K562 (cell line): ENCODE measurements around the gene INSIG1. TPM values are rescaled to one million over a fixed set of nuclear protein-coding genes. Genes with fewer than 3 reads are reported as not detected.
A peak's percentile ranks its signal among the peaks of the same experiment; 100 is the strongest.

Experiments
- ATAC-seq: fragments of 200-7000 bp; cut with Tn5 transposase; 3 replicates; pipeline ENCODE4 v1.9.1; 2020; ENCODE audit warnings: moderate library complexity
- BruUV-seq: library from RNA; stranded (reverse); fragments of 400-500 nt; replicated peaks from 2 replicates; lab custom pipeline; 2021; lab: Mats Ljungman, UMichigan
- CTCF ChIA-PET: fragments of 300-600 bp; formaldehyde crosslinking; extraction: SDS; loops from one replicate; lab custom pipeline; 2021; ENCODE audit warnings: low intra/inter-chr PET ratio; lab: Yijun Ruan, JAX
- POLR2A ChIA-PET: fragments of 300-600, 350-650 bp; sonication (Branson Sonifier 250); formaldehyde crosslinking; extraction: SDS; loops from one replicate; lab custom pipeline; 2021; ENCODE audit warnings: antibody characterized with exemption, inconsistent platforms; lab: Yijun Ruan, JAX
- DNase-seq, 4 experiments: peaks; one replicate each; pipeline versions ENCODE4 v3.0.0 to v3.0.0-alpha.2; 2011 to 2018; ENCODE audit warnings: low spot score in 3 of 4, mixed read lengths in 3 of 4; ENCODE audit errors: extremely low read depth in 1 of 4
- FAIRE-seq: peaks from 2 replicates; lab custom pipeline; 2011; peaks lifted over from hg19 to GRCh38; lab: Jason Lieb, UNC
- H2AFZ ChIP-seq: 2 replicates; pipeline ENCODE4 v1.6.0; 2011; ENCODE audit warnings: low read depth, low read length, control low read depth, inconsistent platforms
- H3K27ac ChIP-seq: fragments of 200-600 bp; 3 replicates; pipeline ENCODE4 v1.8.0; 2011; ENCODE audit warnings: low read depth, mild to moderate bottlenecking, control low read depth, inconsistent platforms, low read length, moderate library complexity, mixed read lengths; ENCODE audit errors: extremely low read depth
- H3K27me3 ChIP-seq, 2 experiments: fragments of 300-600 bp in 1 of 2; 2 replicates in 1 of 2; 3 replicates in 1 of 2; pipeline versions ENCODE4 v1.6.0 to v1.8.0; 2011; ENCODE audit warnings: inconsistent platforms in 2 of 2, low read length in 2 of 2, mild to moderate bottlenecking in 1 of 2, mixed read lengths in 1 of 2, moderate library complexity in 1 of 2; ENCODE audit not compliant: control insufficient read depth in 2 of 2, insufficient read depth in 2 of 2
- H3K36me3 ChIP-seq: fragments of 300-600 bp; 3 replicates; pipeline ENCODE4 v1.8.0; 2011; ENCODE audit warnings: mild to moderate bottlenecking, low read length, inconsistent platforms; ENCODE audit not compliant: control insufficient read depth, insufficient read depth
- H3K4me1 ChIP-seq, 2 experiments: fragments of 200-600 bp in 1 of 2; replicated peaks in 1 of 2; 2 replicates in 1 of 2; 3 replicates in 1 of 2; pipeline versions ENCODE4 v1.5.1 to v1.8.0; 2011; ENCODE audit warnings: inconsistent platforms in 2 of 2, low read length in 2 of 2, mild to moderate bottlenecking in 1 of 2, mixed read lengths in 1 of 2, moderate library complexity in 1 of 2; ENCODE audit not compliant: control insufficient read depth in 2 of 2, insufficient read depth in 2 of 2
- H3K4me2 ChIP-seq: 2 replicates; pipeline ENCODE4 v1.6.1; 2011; ENCODE audit warnings: low read length, control low read depth, inconsistent platforms, mixed read lengths; ENCODE audit not compliant: insufficient read depth
- H3K4me3 ChIP-seq: fragments of 200-600 bp; sonication (generic), shearing (Covaris generic); 2 replicates; pipeline ENCODE4 v1.5.1; 2016; ENCODE audit warnings: control low read depth, inconsistent platforms
- H3K79me2 ChIP-seq: fragments of 200-600 bp; 3 replicates; pipeline ENCODE4 v1.8.0; 2011; ENCODE audit warnings: low read length, inconsistent platforms; ENCODE audit not compliant: control insufficient read depth, insufficient read depth
- H3K9ac ChIP-seq, 2 experiments: 2 replicates each; pipeline versions ENCODE4 v1.6.0 to v1.6.1; 2011; ENCODE audit warnings: low read depth in 2 of 2, low read length in 2 of 2, control low read depth in 1 of 2, inconsistent platforms in 1 of 2, mild to moderate bottlenecking in 1 of 2, mixed read lengths in 1 of 2; ENCODE audit not compliant: insufficient read depth in 1 of 2
- H3K9me1 ChIP-seq: one replicate; pipeline ENCODE4 v1.6.0; 2011; ENCODE audit warnings: inconsistent platforms, mild to moderate bottlenecking, low read length, moderate library complexity; ENCODE audit not compliant: control insufficient read depth, insufficient read depth
- H3K9me3 ChIP-seq: replicated peaks from 2 replicates; pipeline ENCODE4 v1.5.1; 2011; ENCODE audit warnings: low read depth, low read length, inconsistent platforms; ENCODE audit not compliant: control insufficient read depth, insufficient read depth
- H4K20me1 ChIP-seq: replicated peaks from 2 replicates; pipeline ENCODE4 v1.6.1; 2011; ENCODE audit warnings: low read length, inconsistent platforms, mixed read lengths; ENCODE audit not compliant: control insufficient read depth, insufficient read depth
- CBFB ChIP-seq: sonication (generic); formaldehyde crosslinking; IDR thresholded peaks from 2 replicates; pipeline ENCODE4 v1.4.0; 2020; ENCODE audit warnings: mild to moderate bottlenecking, missing genetic modification reagents
- ILF3 ChIP-seq: fragments of 450-650 bp; IDR thresholded peaks from 2 replicates; pipeline ENCODE4 v1.6.1; 2018; ENCODE audit warnings: antibody characterized with exemption, mild to moderate bottlenecking, moderate library complexity, borderline replicate concordance
- KLF10 ChIP-seq: fragments of 250-450 bp; sonication (Bioruptor Pico); IDR thresholded peaks from 2 replicates; pipeline ENCODE4 v1.6.1; 2021; ENCODE audit warnings: matching md5 sums
- NFIC ChIP-seq: fragments of 450-650 bp; IDR thresholded peaks from 2 replicates; pipeline ENCODE4 v1.6.1; 2017; ENCODE audit warnings: mild to moderate bottlenecking, inconsistent platforms
- NFIX ChIP-seq: fragments of 250-450 bp; sonication (Bioruptor Pico); IDR thresholded peaks from 2 replicates; pipeline ENCODE4 v1.4.0; 2020; ENCODE audit warnings: low read depth, mild to moderate bottlenecking, moderate library complexity
- PML ChIP-seq: IDR thresholded peaks from 2 replicates; pipeline ENCODE4 v1.6.1; 2012; ENCODE audit warnings: low read length, inconsistent platforms
- POLR2AphosphoS5 ChIP-seq: IDR thresholded peaks from 2 replicates; pipeline ENCODE4 v1.6.1; 2011; ENCODE audit warnings: mild to moderate bottlenecking, low read depth, low read length, moderate library complexity; ENCODE audit not compliant: control insufficient read depth, insufficient read depth
- SUPT5H ChIP-seq: fragments of 450-650 bp; IDR thresholded peaks from 2 replicates; pipeline ENCODE4 v1.6.1; 2016
- ZNF174 ChIP-seq: fragments of 250-450 bp; sonication (Bioruptor Pico); IDR thresholded peaks from 2 replicates; pipeline ENCODE4 v1.4.0; 2020; ENCODE audit warnings: mild to moderate bottlenecking
- WGBS: fragments of 100-300 bp; shearing (Covaris generic); methylation state at CpG from one replicate; pipeline ENCODE4 v1.1.6; 2016; ENCODE audit warnings: low coverage, mixed read lengths; ENCODE audit not compliant: insufficient coverage; ENCODE audit errors: missing lambda C conversion rate; 5-methylcytosine and 5-hydroxymethylcytosine counted together
- in situ Hi-C: fragments of 300-500 bp; cut with MboI; formaldehyde crosslinking; loops from 4 replicates; pipeline ENCODE4 v1.15.0; 2018; ENCODE audit warnings: inconsistent platforms, mixed read lengths
- intact Hi-C: fragments of 100-400 bp; cut with micrococcal nuclease; formaldehyde crosslinking; loops from 2 replicates; pipeline ENCODE4 v1.14.2; 2022
- polyA plus RNA-seq, 8 experiments: library from polyadenylated mRNA; depleted of rRNA in 4 of 8; stranded (reverse) in 5 of 8; unstranded in 3 of 8; fragments of >200 nt; fragmentation: Nextera tagmentation in 2 of 8; fragmentation: Illumina TruSeq in 1 of 8; extraction: Ambion mirVana in 2 of 8; extraction: Trizol in 1 of 8; gene quantifications; 2 replicates each; pipeline versions ENCODE4 v1.2.1 to v1.2.3, GENCODE V29; 2011 to 2014; ENCODE audit warnings: inconsistent platforms in 1 of 8, missing spikeins in 1 of 8
- total RNA-seq, 7 experiments: library from RNA; depleted of rRNA in 6 of 7; stranded (reverse); fragments of >200 nt in 6 of 7; fragmentation: Illumina TruSeq in 2 of 7; extraction: Trizol in 2 of 7; gene quantifications; 2 replicates each; pipeline versions ENCODE4 v1.2.1 to v1.2.3, GENCODE V29; 2011 to 2021; ENCODE audit warnings: low replicate concordance in 1 of 7
- TF ChIP-seq, protein P1 (sequence below): sonication (generic); formaldehyde crosslinking; IDR thresholded peaks from 2 replicates; pipeline ENCODE4 v1.8.1; 2022; ENCODE audit warnings: missing genetic modification reagents
- TF ChIP-seq, protein P2 (sequence below): sonication (generic); formaldehyde crosslinking; IDR thresholded peaks from 2 replicates; pipeline ENCODE4 v1.8.1; 2023; ENCODE audit warnings: mild to moderate bottlenecking, missing genetic modification reagents
- TF ChIP-seq, protein P3 (sequence below), 2 experiments: IDR thresholded peaks; 2 replicates each; pipeline ENCODE4 v1.6.1; 2011; ENCODE audit warnings: borderline replicate concordance in 1 of 2, control low read depth in 1 of 2, low read depth in 1 of 2, low read length in 1 of 2, mild to moderate bottlenecking in 1 of 2, mixed read lengths in 1 of 2, moderate library complexity in 1 of 2; ENCODE audit not compliant: insufficient read depth in 1 of 2, insufficient read length in 1 of 2, poor library complexity in 1 of 2, severe bottlenecking in 1 of 2; ENCODE audit errors: extremely low read depth in 1 of 2

INSIG1 gene
- total and polyA plus RNA-seq, 9 of the 15 experiments (the other 6 are each of a cell fraction or from before 2014, with no cell fraction given) = 57.1 to 787 (median 238) TPM

DNA sequence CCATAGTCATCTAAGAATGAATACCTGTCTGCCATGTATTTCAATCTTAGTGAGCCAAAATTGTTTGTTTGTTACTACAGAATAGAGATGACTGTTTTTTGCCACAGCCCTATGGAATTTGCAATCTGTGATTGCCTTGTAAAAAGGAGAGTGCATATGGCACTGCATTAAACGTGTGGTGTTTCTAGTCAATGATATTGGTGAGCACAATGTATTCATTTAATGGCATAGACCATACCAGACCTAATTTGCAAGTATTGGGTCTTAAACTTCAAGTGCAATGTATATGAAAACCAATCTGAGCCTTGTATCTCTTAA is 11.3 kb downstream of the INSIG1 start (continued):
- TF ChIP-seq, protein P1, sequence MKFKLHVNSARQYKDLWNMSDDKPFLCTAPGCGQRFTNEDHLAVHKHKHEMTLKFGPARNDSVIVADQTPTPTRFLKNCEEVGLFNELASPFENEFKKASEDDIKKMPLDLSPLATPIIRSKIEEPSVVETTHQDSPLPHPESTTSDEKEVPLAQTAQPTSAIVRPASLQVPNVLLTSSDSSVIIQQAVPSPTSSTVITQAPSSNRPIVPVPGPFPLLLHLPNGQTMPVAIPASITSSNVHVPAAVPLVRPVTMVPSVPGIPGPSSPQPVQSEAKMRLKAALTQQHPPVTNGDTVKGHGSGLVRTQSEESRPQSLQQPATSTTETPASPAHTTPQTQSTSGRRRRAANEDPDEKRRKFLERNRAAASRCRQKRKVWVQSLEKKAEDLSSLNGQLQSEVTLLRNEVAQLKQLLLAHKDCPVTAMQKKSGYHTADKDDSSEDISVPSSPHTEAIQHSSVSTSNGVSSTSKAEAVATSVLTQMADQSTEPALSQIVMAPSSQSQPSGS = no peak
- TF ChIP-seq SUPT5H = 0 out of 2 replicates have a peak, but pooled peaks have one; percentile 54
- no peak for TF ChIP-seq ZNF174
- TF ChIP-seq NFIX (CRISPR knock-in tag) = no peak
- TF ChIP-seq PML = 0 out of 2 replicates have a peak, but pooled peaks have one; percentile 25
- TF ChIP-seq CBFB (CRISPR knock-in tag) = no peak

DNA sequence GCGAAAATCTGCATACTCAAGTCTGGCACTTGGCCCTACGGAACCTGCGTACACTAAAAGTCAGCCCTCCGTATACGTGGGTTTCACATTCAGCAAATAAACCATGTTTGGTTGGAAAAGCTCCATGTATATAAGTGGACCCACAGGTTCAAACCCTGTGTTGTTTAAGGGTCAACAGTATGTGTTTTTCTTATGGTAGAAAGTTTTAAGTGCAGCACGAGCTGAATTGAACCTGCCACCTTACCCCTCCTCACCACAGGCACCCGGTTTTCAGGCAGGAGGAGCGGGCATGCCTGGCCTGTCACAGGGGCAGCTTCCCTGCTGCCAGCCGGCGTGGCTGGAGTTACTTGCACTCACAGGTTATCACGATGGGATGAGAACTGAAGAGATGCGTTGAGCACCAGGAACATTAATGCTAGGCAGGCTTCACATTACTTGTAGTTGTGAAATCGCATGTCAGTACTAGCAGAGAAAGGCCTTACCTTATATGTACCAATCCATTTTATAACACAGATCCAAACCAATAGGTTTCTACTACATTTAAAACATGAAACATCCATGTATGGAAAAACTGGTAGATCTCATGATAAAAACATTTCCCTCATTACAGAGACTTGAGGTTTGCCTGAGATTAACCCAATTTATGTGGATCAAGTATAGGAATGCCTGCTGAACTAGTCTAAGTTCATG is 12.9 kb downstream of the INSIG1 start:
- POLR2A ChIA-PET = interaction anchor here (1.4 to 1.5 kb wide), 2 partner anchors 13 kb away, joined by 4 to 9 read pairs; partner anchors contain the start of gene INSIG1
- in situ Hi-C loops = no loop called here
- FAIRE-seq = no peak
- TF ChIP-seq SUPT5H (peak; percentile 86), POLR2AphosphoS5 (peak; percentile 81; the same call in 1 of the 2 replicates), ILF3 (peak; percentile 93; the same call in 1 of the 2 replicates), NFIC (peak; percentile 23; the same call in 1 of the 2 replicates), KLF10 (CRISPR knock-in tag) (peak; percentile 14; the same call in 1 of the 2 replicates)
- TF ChIP-seq, protein P2, sequence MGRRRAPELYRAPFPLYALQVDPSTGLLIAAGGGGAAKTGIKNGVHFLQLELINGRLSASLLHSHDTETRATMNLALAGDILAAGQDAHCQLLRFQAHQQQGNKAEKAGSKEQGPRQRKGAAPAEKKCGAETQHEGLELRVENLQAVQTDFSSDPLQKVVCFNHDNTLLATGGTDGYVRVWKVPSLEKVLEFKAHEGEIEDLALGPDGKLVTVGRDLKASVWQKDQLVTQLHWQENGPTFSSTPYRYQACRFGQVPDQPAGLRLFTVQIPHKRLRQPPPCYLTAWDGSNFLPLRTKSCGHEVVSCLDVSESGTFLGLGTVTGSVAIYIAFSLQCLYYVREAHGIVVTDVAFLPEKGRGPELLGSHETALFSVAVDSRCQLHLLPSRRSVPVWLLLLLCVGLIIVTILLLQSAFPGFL (CRISPR knock-in tag) = peak; percentile 59; the same call in 1 of the 2 replicates
- TF ChIP-seq, protein P3, sequence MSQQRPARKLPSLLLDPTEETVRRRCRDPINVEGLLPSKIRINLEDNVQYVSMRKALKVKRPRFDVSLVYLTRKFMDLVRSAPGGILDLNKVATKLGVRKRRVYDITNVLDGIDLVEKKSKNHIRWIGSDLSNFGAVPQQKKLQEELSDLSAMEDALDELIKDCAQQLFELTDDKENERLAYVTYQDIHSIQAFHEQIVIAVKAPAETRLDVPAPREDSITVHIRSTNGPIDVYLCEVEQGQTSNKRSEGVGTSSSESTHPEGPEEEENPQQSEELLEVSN (IDR thresholded peaks at IDR 0.05; ENCODE audit: borderline replicate concordance in 1 of 2, extremely low read depth in 1 of 2, insufficient read depth in 1 of 2, insufficient read length in 1 of 2, low read depth in 1 of 2, low read length in 1 of 2, poor library complexity in 1 of 2, severe bottlenecking in 1 of 2) = no peak

More for the DNA sequence above, 12.9 kb downstream of the INSIG1 start:
- Histone ChIP-seq H3K79me2 (peaks cover 2% of the 10 kb centered on the region; the same call in 1 of the 3 replicates), H4K20me1 (peaks cover 23% of the 10 kb centered on the region), H3K36me3 (peaks cover 51% of the 10 kb centered on the region), H3K9me3 (no peaks in the 10 kb centered on the region), H3K27ac (no peak overlapping the region), H3K4me1 (0 out of 5 replicates have a peak, but pooled peaks cover 1 to 2% of the 10 kb centered on the region in 2 experiments), H3K27me3 (peaks cover 3 to 18% of the 10 kb centered on the region in 2 experiments; a peak in 4 of 5 replicates), H3K9me1 (no peaks in the 10 kb centered on the region), H3K4me2 (no peak overlapping the region), H3K9ac (no peak overlapping the region), H2AFZ (no peak overlapping the region), H3K4me3 (no peak overlapping the region)
- CTCF ChIA-PET = no interaction called here
- WGBS = 65% methylated on average over 13 of the region's 13 CpGs
- DNase-seq = peak in 1 of 4 experiments; percentile 57
- intact Hi-C loops = no loop called here
- no TSS peak for BruUV-seq
- peak; percentile 49 for ATAC-seq
